GM21529 (cell line): ENCODE data around the gene PLEKHG5.
A peak's percentile ranks its signal among the peaks of the same experiment; 100 is the strongest.
"Not testable (repeated sequence)": the region's sequence is repeated elsewhere in the genome, so short reads cannot be mapped to it uniquely, and the experiment has no call there.

Experiments used
- ATAC-seq: cut with Tn5 transposase; IDR thresholded peaks from one replicate; pipeline ENCODE4 v1.9.1; 2021; ENCODE audit not compliant: unreplicated experiment

PLEKHG5 gene

DNA sequence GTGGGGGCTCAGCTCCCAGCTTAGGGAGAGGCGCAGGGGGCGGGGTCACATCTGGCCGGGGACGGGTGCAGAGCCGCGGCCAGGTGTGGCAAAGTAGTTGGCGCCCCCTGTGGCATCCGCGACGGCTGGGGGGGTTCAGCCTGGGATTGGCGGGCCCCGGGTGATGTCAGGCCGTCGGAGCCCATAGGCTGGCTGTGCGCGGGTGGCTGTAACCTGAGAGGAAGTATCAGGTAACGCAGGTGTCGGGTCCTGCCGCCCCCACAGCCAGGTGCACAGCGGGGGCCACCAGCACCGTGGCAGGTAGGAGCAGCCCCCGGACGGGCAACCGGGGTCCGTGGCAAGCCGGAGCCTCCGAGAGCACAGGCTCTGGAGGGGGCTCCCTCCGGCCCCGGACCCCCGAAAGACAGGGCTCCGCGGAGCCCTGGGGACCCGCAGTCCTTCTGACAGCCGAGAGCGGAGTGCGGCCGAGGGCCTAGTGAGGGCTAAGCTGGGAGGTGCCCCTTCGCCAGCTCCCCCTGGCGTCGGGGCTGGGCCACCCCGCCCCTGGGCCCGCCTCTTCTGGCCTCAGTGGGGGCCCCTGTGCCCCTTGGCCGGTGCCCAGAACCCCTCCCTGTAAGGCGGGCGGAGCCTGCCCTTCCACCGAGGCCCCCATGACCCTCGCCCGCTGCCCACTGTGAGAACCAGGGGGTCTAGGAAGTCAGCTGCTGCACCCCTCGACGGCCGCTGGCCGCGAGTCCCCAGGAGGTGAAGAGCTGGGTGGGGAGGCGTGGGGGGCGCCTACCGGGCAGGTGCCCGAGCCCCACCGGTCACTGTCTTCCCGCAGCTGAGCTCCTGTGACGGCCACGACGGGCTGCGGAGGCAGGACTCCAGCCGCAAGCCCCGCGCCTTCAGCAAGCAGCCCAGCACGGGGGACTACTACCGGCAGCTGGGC is 43.4 kb downstream of the PLEKHG5 start:
- ATAC-seq = no peak

DNA sequence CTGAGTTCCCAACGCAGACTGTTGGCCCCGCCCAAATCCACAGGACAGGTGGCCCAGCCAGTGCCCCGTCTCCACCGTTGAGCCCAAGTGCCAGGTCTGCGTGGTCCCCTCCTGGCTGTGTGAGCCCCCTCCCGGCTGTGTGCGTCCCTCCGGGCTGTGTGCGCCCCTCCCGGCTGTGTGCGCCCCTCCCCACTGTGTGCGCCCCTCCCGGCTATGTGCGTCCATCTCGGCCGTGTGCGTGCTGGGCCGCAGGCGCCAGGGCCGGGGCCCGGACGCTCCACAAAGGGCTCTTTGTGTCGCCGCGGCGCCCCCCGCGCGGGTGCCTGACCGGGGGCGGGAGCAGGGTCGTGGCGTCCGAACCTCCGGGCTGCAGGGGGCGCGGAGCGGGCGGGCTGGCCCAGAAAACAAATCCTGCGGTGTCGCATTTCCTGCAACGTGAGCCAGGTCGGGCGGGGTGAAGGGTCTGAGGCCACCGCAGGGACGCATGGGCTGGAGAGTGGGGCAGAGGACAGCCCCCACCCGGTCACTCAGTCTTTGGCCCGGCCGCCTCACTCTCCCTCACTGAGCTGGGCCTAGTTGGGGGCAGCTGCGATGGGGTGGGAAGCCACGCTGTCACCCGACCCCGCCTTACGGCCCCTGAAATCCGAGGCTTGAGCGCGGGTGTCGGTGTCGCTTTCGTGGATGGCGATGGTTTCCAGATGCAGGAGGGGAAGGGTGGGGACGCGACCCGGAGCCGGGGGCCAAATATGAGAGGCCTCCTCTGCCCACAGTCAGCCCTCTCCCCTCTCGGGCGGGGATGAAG is 44.2 kb downstream of the PLEKHG5 start:
- no peak for ATAC-seq

DNA sequence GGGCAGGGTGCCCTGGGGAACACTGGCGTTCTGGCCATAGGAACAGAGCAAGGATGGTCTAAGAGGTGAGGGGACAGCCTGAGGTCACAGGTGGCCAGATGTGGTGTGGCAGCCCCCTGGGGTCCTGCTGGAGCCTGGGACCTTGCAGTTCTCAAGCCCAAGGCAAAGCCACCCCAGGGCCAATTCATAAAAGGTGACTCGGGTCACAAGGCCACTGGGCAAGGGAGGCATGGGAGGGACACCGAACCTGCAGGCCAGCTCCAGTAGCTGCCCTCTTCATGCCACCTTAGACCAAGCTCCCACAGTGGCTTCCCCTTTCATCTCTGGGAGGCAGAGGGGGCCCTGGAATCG is 44.8 kb downstream of the PLEKHG5 start:
- no peak for ATAC-seq

DNA sequence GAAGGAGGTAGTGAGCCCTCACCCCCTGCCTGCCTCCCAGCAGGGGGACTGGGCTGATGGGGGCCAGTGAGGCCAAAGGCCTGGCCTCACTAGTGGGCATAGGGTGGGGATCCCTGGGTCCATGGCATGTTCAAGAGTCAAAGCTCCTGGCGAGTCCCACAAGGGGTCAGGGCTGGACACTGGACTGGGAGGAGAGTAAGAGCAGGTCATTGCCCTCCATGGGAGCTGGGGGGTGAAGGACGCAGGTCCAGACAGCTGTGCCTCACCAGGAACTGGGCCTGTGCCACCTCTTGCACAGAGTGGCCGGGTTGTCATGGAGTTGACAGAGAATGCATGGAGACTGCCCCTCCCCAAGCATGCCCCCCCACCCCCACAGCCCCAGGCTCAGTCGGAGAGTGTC is 45.5 kb downstream of the PLEKHG5 start:
- not testable (repeated sequence) for ATAC-seq

DNA sequence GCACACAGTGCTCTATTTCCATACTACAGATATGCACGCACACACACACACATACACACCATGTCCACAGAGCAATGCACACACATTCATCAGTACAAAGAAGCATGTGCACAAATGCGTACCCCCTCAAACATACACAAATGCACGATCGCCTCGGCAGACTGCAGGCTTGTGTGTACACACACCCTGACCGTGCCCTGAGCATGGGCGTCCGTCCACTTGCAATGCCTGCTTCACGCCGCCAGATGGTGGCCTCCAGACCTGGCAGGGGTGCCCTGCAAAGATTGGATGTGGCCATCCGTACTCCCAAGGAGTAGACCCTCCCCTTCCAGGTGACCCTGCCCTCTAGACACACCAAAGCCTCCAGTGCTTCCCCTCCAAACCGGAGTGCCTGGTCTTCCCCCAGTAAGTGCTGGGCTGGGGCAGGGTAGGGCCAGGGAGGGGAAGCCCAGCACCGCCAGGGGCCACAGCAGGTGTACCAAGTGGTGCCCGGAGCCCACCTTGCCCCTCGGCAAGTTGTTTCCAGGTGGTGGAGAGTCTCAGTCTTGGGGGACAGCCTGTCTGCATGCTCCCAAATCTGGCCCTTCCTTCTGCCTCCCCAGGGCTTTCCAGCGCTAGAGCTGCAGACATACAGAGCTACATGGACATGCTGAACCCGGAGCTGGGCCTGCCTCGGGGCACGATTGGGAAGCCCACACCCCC is 46.3 kb downstream of the PLEKHG5 start:
- ATAC-seq = no peak

DNA sequence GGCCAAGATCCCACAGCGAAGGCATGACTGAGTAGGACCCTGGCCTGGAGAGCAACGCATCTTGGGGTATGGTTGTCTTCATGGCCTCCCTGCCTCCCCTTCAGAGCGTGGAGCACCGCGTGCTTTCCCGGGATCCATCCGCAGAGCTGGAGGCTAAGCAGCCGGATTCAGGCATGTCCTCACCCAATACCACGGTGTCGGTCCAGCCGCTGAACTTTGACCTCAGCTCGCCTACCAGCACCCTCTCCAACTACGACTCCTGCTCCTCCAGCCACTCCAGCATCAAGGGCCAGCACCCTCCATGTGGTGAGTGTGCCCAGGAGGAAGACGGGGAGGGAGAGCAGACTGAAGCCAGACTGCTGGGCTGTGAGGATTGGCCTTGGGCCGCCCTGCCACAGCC is 47.1 kb downstream of the PLEKHG5 start:
- no peak for ATAC-seq

DNA sequence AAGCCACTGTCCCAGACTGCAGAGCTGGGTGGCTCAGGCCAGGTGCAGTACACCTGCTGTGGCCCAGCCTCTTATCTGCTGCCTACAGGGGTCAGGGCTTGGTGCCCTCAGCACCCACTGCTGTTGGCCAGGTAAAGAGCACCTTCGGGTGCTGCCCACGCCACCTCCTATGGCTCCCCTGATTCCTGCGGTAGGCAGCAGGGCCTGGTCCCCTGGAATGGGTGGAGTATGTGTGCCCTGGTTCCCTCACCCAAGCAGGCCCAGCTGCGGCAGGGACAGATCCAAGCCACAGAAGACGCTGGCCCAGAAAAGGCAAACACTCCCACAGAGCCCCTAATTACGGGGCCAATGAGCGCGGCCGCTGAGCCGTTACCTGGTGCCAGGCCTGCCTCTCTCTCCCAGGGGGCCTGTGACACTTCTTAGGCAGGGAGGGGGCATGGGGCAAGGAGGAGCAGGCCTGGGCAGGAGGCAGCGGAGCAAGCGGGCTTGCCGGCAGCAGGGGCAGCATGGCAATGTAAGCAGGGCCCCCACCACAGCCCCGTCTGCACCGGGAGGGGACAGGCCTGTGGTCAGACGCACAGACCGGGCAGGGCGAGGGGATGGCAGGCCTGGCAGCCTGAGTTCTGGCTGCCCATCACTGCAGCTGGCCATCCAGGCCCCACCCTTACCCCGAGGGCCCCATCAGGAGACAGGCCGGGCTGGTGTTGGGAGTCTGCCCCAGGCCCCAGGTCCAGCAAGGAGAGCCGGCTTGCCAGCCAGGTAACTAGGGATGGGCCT is 47.9 kb downstream of the PLEKHG5 start:
- no peak for ATAC-seq

DNA sequence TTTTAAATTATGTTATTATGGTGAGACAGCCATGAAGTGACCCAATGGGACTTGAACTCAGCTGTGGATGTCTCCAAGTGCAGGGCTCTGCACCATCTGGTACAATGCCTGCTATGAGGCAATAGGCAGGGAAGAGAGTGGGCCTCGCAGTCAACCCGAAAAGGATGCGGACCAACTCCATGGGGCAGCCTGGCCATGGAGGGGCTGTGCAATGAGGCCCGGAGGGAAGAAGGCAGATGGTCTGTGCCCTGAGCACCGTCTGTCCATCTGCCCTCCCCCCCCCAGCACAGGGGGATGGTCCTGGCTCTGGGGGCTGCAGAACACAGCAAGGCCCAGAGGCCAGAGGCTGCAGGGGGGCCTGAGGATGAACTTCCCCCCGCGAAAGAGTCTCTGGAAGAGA is 49.9 kb downstream of the PLEKHG5 start:
- ATAC-seq = no peak

DNA sequence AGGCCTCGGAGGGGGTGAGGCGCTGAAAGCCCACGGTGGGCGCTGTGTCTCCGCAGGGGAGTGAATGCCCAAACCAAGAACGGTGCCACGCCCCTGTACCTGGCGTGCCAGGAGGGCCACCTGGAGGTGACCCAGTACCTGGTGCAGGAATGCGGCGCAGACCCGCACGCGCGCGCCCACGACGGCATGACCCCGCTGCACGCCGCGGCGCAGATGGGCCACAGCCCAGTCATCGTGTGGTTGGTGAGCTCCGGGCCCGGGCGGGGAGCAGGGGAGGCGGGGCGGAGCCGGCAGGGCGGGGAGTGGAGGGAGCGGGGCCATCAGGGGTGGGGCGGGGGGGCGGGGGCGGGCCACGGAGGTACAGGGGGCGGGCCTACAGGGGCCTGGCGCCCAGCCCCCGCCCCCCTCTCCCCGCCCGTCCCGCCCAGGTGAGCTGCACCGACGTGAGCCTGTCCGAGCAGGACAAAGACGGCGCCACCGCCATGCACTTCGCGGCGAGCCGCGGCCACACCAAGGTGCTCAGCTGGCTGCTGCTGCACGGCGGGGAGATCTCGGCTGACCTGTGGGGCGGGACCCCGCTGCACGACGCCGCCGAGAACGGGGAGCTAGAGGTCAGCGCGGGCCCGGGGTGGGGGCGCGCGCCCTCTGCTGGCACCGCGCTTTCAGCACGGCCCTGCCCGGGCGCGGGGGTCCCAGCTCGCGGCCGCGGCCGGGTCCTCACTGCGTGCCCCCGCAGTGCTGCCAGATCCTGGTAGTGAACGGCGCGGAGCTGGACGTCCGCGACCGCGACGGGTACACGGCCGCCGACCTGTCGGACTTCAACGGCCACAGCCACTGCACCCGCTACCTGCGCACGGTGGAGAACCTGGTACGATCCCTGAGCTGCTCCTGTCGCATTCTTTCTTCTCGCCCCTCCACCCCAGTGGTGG is 51.0 kb downstream of the PLEKHG5 start:
- no peak for ATAC-seq

DNA sequence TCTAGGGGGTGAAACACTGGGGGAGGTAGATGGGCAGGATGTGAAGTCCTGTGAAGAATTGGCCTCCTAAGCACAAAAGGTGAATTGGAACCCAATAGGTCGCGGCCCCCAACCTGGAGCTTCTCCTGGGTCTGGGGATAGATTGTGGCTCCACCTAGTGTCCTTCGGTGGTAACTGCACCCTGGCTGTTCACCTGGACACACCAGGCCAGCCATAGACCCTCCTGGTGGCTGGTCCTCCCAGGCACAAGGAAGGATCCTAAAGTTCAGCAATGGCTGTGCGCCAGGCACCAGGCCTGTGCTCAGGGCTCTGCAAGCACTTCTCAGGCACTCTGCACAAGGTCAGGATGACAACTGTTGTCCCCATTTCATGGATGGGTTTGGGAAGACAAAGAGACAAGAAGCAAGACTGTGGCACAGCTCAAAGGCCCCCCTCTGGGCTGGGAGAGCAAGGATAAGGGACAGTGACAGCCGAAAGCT is 53.4 kb downstream of the PLEKHG5 start:
- peak; percentile 59 for ATAC-seq

DNA sequence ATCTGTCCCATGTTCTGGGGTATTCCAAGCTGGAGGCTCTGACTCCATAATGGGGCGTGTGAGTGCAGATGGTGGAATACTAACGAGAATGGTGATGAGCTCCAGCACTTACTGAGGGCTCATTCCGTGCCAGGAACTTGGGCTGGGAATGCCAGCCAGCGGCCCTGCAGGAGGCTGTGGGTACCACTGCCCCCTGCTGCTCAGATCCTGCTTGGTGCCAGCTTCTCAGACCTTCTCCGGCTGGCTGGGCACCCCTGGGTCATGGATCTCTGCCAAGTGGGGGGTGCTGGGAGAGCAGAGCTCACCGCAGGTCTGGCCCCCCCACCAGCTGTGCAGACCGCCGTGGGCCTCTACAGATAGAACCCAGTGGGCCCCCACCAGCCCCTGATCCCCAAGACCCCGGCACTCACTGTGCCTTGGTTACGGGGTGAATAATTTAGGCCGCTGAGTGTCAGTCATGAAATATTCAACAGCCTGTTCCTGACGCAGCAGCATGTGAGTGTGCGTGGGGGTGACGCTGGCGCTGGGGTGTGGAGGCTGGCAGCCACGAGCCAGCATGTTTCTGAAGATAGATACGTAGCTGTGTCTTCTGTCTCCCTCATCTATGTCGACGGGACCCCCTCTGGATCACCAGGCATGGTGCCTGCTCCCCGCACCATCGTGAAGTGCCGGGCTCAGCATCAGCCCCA is 54.3 kb downstream of the PLEKHG5 start:
- ATAC-seq = not testable (repeated sequence)

DNA sequence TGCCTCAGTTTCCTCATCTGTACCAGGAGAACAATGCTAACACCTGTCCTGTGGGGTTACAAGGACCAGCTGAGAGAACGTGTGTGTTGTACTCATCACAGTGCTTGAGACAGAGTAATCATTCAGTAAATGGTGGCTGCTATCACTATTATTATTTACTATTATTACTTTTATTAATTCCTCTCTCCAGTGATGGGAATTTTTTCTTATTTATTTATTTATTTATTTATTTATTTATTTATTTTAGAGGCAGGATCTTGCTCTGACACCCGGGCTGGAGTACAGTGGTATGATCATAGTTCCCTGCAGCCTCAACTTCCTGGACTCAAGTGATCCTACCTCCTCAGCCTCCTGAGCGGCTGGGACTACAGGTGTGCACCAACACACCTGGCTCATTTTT is 55.2 kb downstream of the PLEKHG5 start:
- not testable (repeated sequence) for ATAC-seq

DNA sequence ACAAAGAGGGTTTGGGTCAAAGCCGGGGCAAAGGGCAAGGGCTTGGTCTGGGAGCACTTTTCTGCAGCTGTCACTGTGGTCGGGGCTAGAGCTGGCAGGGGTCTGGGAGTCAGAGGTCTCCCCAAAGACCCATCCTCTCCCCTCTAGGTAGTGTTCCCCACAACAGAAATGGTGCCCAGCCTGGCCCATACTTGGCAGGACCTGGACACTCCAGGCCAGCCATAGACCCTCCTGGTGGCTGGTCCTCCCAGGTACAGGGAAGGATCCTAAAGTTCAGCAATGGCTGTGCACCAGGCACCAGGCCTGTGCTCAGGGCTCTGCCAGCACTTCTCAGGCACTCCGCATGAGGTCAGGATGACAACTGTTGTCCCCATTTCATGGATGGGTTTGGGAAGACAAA is 55.9 kb downstream of the PLEKHG5 start:
- ATAC-seq = no peak

DNA sequence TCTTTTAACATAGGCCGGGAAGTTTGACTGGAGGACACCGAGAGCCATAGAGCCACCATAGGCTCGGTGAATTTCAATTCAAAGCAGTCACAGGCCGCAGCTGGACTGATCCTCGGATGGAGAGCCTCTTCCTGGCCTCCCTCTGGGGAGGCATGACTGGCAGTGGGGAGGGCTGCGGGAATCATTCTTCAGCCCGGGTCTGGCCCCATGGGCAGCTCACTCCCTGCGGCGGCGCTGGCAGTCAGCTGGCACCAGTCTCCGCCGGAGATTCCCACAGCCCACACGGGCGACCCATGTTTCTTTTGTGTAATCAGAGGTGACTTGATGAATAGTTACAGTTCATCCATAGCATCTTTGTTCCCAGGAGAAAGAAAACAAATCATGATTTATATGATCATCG is 56.3 kb downstream of the PLEKHG5 start:
- ATAC-seq = no peak

DNA sequence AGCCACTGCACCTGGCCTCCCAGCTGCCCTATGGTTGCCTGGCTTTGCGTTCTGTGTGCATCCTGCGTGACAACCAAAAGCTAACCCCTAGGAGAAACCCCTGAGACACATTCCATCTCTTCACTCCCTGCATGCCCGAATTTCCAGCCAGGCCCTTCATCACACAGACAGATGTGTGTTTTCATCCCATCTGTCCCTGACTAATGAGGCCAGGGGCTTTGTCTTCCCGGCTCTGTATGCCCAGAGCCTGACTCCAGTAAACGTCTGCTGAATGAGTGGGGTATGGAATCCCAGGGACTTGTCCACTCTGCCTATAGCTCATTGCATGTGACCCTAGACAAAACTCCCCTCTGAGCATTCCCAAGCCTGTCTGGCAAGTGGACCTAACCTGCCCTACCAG is 57.3 kb downstream of the PLEKHG5 start:
- no peak for ATAC-seq

DNA sequence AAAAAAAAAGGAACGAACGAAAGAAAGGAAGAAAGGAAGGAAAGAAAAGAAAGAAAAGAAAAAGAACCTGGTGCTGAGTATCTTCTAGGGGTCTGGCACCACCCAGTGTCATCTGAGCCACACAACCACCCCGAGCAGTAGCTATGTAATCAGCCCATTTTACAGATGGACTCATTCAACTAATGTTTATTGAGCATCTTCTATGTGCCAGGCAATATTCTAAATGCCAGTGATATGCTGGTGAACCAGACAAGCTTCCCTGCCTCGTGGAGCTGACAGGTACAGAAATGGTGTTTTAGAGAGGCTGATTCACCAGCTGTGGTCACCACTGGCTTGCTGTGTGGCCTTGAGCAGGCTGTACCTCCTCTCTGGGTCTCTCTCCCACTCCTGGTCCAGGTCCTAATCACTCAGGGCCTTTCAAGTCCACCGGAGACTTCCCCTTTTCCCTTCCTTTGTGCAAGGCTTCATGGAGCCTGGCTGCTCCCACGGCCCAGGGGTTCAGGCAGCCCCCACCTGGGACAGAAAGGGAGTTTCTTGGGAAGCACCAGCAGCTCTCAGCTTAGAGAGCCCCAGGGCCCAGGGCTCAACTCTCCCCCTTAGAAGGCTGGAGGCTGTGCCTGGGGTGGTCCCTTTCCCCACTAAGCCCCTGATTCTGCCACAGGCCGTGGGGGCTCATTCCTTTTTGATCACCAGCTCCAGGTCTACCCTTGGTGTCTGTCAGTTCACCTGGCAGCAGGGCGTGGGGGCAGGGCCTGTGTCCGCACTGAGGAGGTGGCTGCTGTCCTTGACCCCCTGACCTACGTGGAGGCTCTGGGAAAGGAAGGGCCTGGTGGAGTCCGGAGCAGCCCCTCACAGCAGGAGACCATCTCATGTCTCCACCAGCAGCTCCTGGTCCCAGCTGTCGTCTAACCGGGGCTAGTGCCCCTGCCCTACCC is 59.6 kb downstream of the PLEKHG5 start:
- ATAC-seq = not testable (repeated sequence)

DNA sequence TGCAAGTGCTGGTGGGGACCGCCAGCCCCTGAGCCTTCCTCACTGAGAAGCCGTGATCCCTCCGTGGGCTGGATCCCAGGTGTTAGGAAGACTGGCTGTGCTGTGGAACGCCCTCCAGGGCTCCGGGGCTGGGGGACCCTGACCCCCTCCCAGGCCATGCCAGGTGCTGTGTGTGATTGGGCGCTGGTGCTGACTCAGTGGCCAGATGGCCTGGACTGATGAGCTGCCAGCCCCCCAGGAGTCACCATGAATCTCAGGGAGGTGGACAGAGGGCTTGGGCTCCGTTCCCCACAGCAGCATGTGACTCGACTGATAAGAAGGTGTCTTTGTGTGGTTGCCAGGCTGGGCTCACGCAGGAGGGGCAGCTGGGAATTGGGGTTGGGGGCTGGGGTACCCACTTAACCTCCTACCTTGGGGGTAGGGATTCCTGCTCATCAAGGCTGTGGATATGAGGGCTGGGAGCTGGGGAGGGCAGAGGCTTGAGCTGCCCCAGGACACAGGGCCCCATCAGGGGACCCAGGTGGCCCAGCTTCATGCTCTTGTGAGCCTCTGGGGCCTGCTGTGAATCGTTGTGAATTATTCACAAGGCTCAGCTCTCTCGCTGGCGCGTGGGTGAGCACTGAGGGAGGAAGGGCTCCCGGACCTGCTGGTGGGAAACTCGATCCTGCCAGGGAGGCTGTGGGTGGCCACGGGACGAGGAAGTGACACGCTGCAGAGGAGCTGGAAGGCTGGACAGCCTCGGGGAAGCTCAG is 61.6 kb downstream of the PLEKHG5 start:
- not testable (repeated sequence) for ATAC-seq
